GM12801 (cell line): ENCODE measurements around the gene LENG8.

Source experiments
- TF ChIP-seq, protein P1 (sequence below): IDR thresholded peaks from one replicate; pipeline ENCODE4 v1.5.1; 2011; ENCODE audit warnings: control low read depth; ENCODE audit not compliant: insufficient read length; ENCODE audit errors: extremely low read depth

Gene LENG8

DNA sequence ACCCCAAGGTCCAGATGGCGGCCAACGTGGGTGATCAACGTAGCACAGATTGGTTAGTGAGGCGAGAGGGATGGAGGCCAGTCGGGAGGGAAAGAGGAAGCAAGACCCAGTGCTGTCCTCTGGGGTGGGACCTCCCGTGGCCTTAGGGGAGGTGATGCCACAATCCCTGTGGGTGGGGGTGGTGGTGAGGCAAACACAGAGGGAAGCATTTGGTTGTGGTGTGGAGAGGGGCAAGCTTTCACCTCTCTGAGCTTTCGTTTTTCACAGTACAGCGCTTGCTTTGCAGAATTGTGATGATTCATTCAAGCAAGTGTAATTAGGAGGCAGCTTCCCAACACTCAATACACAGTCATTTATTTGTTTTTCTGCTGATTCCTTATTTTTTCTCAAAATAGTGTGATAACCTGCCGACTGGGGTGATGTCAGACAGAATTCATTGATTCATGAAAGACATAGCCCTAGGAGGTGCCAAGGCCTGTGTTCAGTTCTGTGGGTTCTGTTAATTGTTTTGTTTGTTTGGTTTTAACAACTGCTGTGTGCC, 2.4 kb downstream of the LENG8 start:
- TF ChIP-seq, protein P1, sequence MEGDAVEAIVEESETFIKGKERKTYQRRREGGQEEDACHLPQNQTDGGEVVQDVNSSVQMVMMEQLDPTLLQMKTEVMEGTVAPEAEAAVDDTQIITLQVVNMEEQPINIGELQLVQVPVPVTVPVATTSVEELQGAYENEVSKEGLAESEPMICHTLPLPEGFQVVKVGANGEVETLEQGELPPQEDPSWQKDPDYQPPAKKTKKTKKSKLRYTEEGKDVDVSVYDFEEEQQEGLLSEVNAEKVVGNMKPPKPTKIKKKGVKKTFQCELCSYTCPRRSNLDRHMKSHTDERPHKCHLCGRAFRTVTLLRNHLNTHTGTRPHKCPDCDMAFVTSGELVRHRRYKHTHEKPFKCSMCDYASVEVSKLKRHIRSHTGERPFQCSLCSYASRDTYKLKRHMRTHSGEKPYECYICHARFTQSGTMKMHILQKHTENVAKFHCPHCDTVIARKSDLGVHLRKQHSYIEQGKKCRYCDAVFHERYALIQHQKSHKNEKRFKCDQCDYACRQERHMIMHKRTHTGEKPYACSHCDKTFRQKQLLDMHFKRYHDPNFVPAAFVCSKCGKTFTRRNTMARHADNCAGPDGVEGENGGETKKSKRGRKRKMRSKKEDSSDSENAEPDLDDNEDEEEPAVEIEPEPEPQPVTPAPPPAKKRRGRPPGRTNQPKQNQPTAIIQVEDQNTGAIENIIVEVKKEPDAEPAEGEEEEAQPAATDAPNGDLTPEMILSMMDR: no peak

DNA sequence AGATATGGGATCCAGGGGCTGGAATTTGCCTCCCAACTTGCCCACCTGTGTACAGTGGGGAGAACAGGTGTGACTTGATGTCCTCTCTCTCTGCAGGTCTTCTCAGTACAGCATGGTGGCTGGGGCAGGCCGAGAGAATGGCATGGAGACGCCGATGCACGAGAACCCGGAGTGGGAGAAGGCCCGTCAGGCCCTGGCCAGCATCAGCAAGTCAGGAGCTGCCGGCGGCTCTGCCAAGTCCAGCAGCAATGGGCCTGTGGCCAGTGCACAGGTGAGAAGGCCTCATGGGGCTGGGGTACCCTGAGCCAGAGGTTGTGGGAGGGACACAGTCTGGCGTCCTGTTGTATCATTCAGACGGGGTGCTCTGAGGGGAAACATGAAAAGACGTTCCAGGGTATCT, 3.0 kb downstream of the LENG8 start:
- TF ChIP-seq, protein P1: no peak

DNA sequence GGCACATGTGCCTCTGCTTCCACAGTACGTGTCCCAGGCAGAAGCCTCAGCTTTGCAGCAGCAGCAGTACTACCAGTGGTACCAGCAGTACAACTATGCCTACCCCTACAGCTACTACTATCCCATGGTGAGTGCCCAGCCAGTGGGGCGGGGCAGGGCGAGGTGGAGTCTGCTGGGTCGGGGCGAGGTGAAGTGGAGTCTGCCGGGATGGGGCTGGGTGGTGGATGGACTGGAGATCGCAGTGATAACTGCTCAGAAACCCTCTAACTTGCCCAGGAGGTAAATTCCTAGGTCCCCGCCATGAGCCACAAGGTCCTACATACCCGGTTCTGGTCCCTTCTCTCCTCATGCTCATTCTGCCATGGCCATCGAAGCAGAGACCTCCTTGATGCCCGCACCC, 3.6 kb downstream of the LENG8 start:
- TF ChIP-seq, protein P1: no peak

DNA sequence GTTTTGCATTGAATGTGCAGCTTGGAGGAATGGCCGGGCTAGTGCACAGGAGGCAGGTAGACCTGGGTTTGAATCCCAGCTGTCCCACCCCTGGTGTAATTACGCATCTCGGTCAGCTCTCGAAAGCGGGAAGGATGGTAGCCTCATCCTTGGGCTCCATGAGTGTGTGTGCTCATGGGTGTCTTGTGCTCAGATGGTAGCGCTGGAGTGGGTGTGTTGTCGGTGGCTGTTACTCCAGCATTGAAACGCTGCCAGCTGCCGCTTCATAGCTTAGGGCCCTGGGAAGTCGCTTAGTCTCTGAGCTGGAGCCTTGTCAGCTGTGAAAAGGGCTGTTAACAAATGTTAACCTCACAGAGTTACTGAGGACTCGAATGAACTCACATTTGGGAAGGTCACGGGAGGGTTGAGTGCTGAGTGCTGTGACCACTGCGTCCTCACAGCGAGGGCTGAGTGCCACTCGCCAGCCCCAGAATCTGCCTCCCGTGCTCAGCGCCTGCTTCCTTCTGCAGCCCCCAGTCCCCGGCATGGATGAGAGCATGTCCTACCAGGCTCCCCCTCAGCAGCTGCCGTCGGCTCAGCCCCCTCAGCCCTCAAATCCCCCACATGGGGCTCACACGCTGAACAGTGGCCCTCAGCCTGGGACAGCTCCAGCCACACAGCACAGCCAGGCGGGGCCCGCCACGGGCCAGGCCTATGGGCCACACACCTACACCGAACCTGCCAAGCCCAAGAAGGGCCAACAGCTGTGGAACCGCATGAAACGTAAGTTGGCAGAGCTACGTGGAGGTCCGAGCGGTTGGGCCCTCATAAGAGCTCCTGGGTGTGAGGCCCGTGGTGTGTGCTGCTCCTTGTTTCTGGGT, 5.2 kb downstream of the LENG8 start:
- TF ChIP-seq, protein P1: no peak

DNA sequence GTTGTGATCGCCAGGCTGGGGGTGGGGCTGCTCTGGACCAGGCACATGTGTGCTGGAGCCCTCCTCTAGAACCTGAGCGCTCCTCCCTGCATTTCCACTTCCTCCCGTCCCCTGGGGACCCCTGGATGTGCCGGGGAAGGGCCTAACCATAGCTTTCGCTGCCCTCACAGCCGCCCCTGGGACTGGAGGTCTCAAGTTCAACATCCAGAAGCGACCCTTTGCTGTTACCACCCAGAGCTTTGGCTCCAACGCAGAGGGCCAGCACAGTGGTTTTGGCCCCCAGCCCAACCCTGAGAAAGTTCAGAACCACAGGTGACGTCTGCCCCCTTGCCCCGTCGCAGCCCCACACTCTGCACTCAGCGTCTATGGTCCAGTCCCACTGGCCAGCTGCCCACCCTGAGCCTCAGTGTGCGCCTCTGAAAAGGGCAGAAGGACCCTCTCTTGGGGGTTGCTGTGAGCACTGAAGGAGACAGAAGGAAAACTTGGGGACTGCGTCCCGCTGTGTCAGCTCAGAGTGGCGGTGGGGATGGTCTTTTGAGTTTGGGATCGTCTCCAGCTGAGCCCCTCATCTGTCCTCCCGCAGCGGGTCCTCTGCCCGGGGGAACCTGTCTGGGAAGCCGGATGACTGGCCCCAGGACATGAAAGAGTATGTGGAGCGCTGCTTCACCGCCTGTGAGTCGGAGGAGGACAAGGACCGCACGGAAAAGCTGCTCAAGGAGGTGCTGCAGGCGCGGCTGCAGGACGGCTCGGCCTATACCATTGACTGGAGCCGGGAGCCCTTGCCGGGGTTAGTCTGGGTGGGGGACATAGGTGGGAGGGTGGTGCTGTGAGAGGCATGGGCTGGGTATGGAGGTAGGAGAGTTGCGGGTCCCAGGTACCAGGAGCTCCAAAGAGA, 6.0 kb downstream of the LENG8 start:
- TF ChIP-seq, protein P1: no peak

DNA sequence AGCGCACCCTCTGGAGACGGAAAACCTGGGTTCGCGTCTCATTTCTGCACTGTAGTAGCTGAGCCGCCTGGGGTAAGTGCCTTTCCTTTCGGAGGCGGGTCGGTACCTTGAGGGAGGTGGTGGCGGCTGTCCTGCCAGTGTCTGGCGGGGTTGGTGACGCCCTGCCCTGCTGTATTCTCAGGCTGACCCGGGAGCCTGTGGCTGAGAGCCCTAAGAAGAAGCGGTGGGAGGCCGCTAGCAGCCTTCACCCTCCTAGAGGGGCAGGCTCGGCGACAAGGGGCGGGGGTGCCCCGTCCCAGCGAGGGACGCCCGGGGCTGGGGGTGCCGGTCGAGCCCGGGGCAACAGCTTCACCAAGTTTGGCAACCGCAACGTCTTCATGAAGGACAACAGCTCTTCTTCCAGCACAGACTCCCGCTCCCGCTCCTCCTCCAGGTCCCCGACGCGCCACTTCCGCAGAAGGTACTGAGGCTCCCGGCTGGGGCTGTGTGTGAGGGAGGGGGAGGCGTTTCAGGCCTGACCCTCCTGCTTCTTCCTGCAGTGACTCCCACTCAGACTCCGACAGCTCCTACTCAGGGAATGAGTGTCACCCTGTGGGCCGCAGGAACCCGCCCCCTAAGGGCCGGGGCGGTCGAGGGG, 6.9 kb downstream of the LENG8 start:
- TF ChIP-seq, protein P1: no peak
